H1 (cell line): Measurements from ENCODE around the gene GLCE. TPM values are rescaled to one million over a fixed set of nuclear protein-coding genes. Genes with fewer than 3 reads are reported as not detected.

Source experiments
- CTCF ChIA-PET: fragments of 300-600 bp; sonication (Branson Sonifier 250); formaldehyde crosslinking; loops from one replicate; lab custom pipeline; 2021; ENCODE audit not compliant: partially characterized antibody; lab: Charles Lee
- POLR2A ChIA-PET: fragments of 300-600 bp; sonication (Branson Sonifier 250); formaldehyde crosslinking; loops from one replicate; lab custom pipeline; 2021; ENCODE audit warnings: inconsistent platforms; ENCODE audit not compliant: partially characterized antibody; lab: Charles Lee
- DNase-seq, 2 experiments: peaks; one replicate each; pipeline versions ENCODE4 v3.0.0 to v3.0.0-alpha.2; 2010 to 2022; ENCODE audit warnings: low spot score in 2 of 2, low read depth in 1 of 2, mixed read lengths in 1 of 2
- FAIRE-seq: peaks from 2 replicates; lab custom pipeline; 2011; peaks lifted over from hg19 to GRCh38; lab: Jason Lieb, UNC
- H2AFZ ChIP-seq: 2 replicates; pipeline ENCODE4 v1.8.1; 2012; ENCODE audit warnings: low read length, inconsistent platforms
- H2AK5ac ChIP-seq: 2 replicates; pipeline ENCODE4 v1.6.1; 2013; ENCODE audit warnings: low read depth, low read length
- H2BK120ac ChIP-seq: replicated peaks from 2 replicates; pipeline ENCODE3; 2013; ENCODE audit warnings: low read depth, low read length, inconsistent platforms
- H2BK12ac ChIP-seq: 2 replicates; pipeline ENCODE4 v1.6.1; 2013; ENCODE audit warnings: low read depth, low read length
- H2BK15ac ChIP-seq: 2 replicates; pipeline ENCODE4 v1.6.1; 2013; ENCODE audit warnings: low read length
- H2BK20ac ChIP-seq: 2 replicates; pipeline ENCODE4 v1.6.1; 2013; ENCODE audit warnings: low read length
- H2BK5ac ChIP-seq: 2 replicates; pipeline ENCODE4 v1.6.1; 2013; ENCODE audit warnings: low read depth, low read length
- H3K14ac ChIP-seq: 2 replicates; pipeline ENCODE4 v1.6.1; 2013; ENCODE audit warnings: inconsistent platforms; ENCODE audit not compliant: insufficient read length
- H3K18ac ChIP-seq: 2 replicates; pipeline ENCODE4 v1.6.1; 2013; ENCODE audit warnings: low read length; ENCODE audit errors: extremely low read depth
- H3K23ac ChIP-seq: 2 replicates; pipeline ENCODE4 v1.6.1; 2013; ENCODE audit warnings: inconsistent platforms; ENCODE audit not compliant: insufficient read length
- H3K23me2 ChIP-seq: 2 replicates; pipeline ENCODE4 v1.6.1; 2013; ENCODE audit warnings: low read depth, low read length
- H3K27ac ChIP-seq: 2 replicates; pipeline ENCODE4 v1.6.1; 2011; ENCODE audit warnings: low read depth, low read length, inconsistent platforms
- H3K27me3 ChIP-seq, 4 experiments: replicated peaks in 1 of 4; 1 replicate in 1 of 4; 2 replicates in 3 of 4; pipeline versions ENCODE4 v1.6.1 to v1.8.1; 2011 to 2013; ENCODE audit warnings: low read length in 3 of 4, mild to moderate bottlenecking in 3 of 4, inconsistent platforms in 2 of 4, mixed read lengths in 2 of 4, moderate library complexity in 1 of 4; ENCODE audit not compliant: control insufficient read depth in 3 of 4, insufficient read depth in 3 of 4; ENCODE audit errors: extremely low read depth in 1 of 4
- H3K36me3 ChIP-seq, 4 experiments: 2 replicates each; pipeline versions ENCODE4 v1.6.1 to v1.8.1; 2011 to 2013; ENCODE audit warnings: mild to moderate bottlenecking in 4 of 4, low read length in 3 of 4, moderate library complexity in 2 of 4, control low read depth in 1 of 4, inconsistent platforms in 1 of 4; ENCODE audit not compliant: insufficient read depth in 4 of 4, control insufficient read depth in 2 of 4
- H3K4ac ChIP-seq: replicated peaks from 2 replicates; pipeline ENCODE3; 2013; ENCODE audit warnings: low read length, low read depth, mixed read lengths, inconsistent platforms; ENCODE audit not compliant: insufficient read length
- H3K4me1 ChIP-seq, 4 experiments: replicated peaks in 1 of 4; 1 replicate in 1 of 4; 2 replicates in 3 of 4; pipeline versions ENCODE4 v1.6.1 to v1.8.1; 2011 to 2013; ENCODE audit warnings: low read length in 3 of 4, inconsistent platforms in 2 of 4, mixed read lengths in 1 of 4; ENCODE audit not compliant: insufficient read depth in 4 of 4, control insufficient read depth in 3 of 4
- H3K4me2 ChIP-seq, 2 experiments: 2 replicates each; pipeline versions ENCODE4 v1.6.1 to v1.8.1; 2011 to 2013; ENCODE audit warnings: low read depth in 2 of 2, low read length in 2 of 2, control low read depth in 1 of 2, inconsistent platforms in 1 of 2, mild to moderate bottlenecking in 1 of 2; ENCODE audit not compliant: insufficient read depth in 1 of 2
- H3K4me3 ChIP-seq, 4 experiments: fragments of 200-600, 300-600 bp in 1 of 4; sonication (generic), shearing (Covaris generic), sonication (Bioruptor Twin) in 1 of 4; 2 replicates each; pipeline versions ENCODE4 v1.5.1 to v1.8.1; 2011 to 2016; ENCODE audit warnings: low read length in 4 of 4, low read depth in 3 of 4, control low read depth in 2 of 4, inconsistent platforms in 2 of 4, mild to moderate bottlenecking in 2 of 4, mixed read lengths in 1 of 4, moderate library complexity in 1 of 4; ENCODE audit not compliant: insufficient read depth in 2 of 4; ENCODE audit errors: extremely low read depth in 1 of 4
- H3K56ac ChIP-seq: replicated peaks from 2 replicates; pipeline ENCODE3; 2013; ENCODE audit warnings: low read depth, mild to moderate bottlenecking, mixed read lengths, low read length, inconsistent platforms; ENCODE audit not compliant: insufficient read length
- H3K79me1 ChIP-seq: 2 replicates; pipeline ENCODE4 v1.6.1; 2013; ENCODE audit warnings: low read depth, low read length, control low read depth
- H3K79me2 ChIP-seq, 2 experiments: 2 replicates each; pipeline versions ENCODE4 v1.6.1 to v1.8.1; 2012 to 2013; ENCODE audit warnings: low read length in 2 of 2, mild to moderate bottlenecking in 2 of 2, inconsistent platforms in 1 of 2; ENCODE audit not compliant: insufficient read depth in 2 of 2, control insufficient read depth in 1 of 2
- H3K9ac ChIP-seq, 4 experiments: replicated peaks in 1 of 4; 1 replicate in 1 of 4; 2 replicates in 3 of 4; pipeline versions ENCODE4 v1.6.1 to v1.8.1; 2011 to 2013; ENCODE audit warnings: low read depth in 3 of 4, low read length in 3 of 4, control low read depth in 2 of 4, mild to moderate bottlenecking in 2 of 4, moderate library complexity in 2 of 4, inconsistent platforms in 1 of 4; ENCODE audit errors: extremely low read depth in 1 of 4
- H3K9me3 ChIP-seq, 2 experiments: 2 replicates each; pipeline versions ENCODE4 v1.6.1 to v1.8.1; 2012 to 2013; ENCODE audit warnings: mild to moderate bottlenecking in 2 of 2, moderate library complexity in 2 of 2, control low read depth in 1 of 2, inconsistent platforms in 1 of 2, low read depth in 1 of 2, low read length in 1 of 2, mixed read lengths in 1 of 2; ENCODE audit not compliant: insufficient read depth in 2 of 2
- H4K20me1 ChIP-seq, 2 experiments: replicated peaks in 1 of 2; 2 replicates each; pipeline versions ENCODE3 to v1.8.1; 2011 to 2013; ENCODE audit warnings: inconsistent platforms in 2 of 2, low read length in 2 of 2, mild to moderate bottlenecking in 1 of 2; ENCODE audit not compliant: insufficient read depth in 2 of 2, control insufficient read depth in 1 of 2
- H4K5ac ChIP-seq: 2 replicates; pipeline ENCODE4 v1.6.1; 2013; ENCODE audit warnings: low read length, low read depth, mixed read lengths, inconsistent platforms; ENCODE audit not compliant: insufficient read length
- H4K8ac ChIP-seq: 2 replicates; pipeline ENCODE4 v1.8.0; 2013; ENCODE audit warnings: mild to moderate bottlenecking, moderate library complexity, low read length, inconsistent platforms; ENCODE audit not compliant: insufficient read depth; ENCODE audit errors: extremely low read depth
- H4K91ac ChIP-seq: replicated peaks from 2 replicates; pipeline ENCODE3; 2013; ENCODE audit warnings: low read length, mixed read lengths, inconsistent platforms; ENCODE audit not compliant: insufficient read length
- BACH1 ChIP-seq: IDR thresholded peaks from 2 replicates; pipeline ENCODE4 v1.6.1; 2012; ENCODE audit warnings: low read length, improper control_type of control experiment
- BCL11A ChIP-seq, 2 experiments: IDR thresholded peaks; one replicate each; pipeline ENCODE4 v1.6.1; 2011; ENCODE audit warnings: low read depth in 2 of 2, low read length in 2 of 2, mild to moderate bottlenecking in 2 of 2
- CHD2 ChIP-seq: IDR thresholded peaks from 2 replicates; pipeline ENCODE4 v1.6.1; 2012; ENCODE audit warnings: low read length, improper control_type of control experiment
- CREB1 ChIP-seq: IDR thresholded peaks from 2 replicates; pipeline ENCODE4 v1.6.1; 2012; ENCODE audit warnings: inconsistent platforms
- EGR1 ChIP-seq: IDR thresholded peaks from 2 replicates; pipeline ENCODE4 v1.6.1; 2011; ENCODE audit warnings: low read depth, low read length, borderline replicate concordance
- HDAC2 ChIP-seq, 2 experiments: fragments of 300-600 bp in 1 of 2; sonication (generic) in 1 of 2; IDR thresholded peaks; 2 replicates each; pipeline ENCODE4 v1.6.1; 2011 to 2012; ENCODE audit warnings: low read depth in 2 of 2, low read length in 2 of 2, mild to moderate bottlenecking in 2 of 2, moderate library complexity in 2 of 2, borderline replicate concordance in 1 of 2, inconsistent platforms in 1 of 2
- JUN ChIP-seq: IDR thresholded peaks from 2 replicates; pipeline ENCODE4 v1.6.1; 2011; ENCODE audit warnings: low read depth, mild to moderate bottlenecking, improper control_type of control experiment, low read length
- KDM1A ChIP-seq: fragments of 200-600, 300-600 bp; sonication (generic); IDR thresholded peaks from 2 replicates; pipeline ENCODE4 v1.7.1; 2016; ENCODE audit warnings: mild to moderate bottlenecking, low read length, borderline replicate concordance
- KDM5A ChIP-seq: fragments of 200-600 bp; IDR thresholded peaks from 2 replicates; pipeline ENCODE4 v1.7.1; 2012; ENCODE audit warnings: mild to moderate bottlenecking, low read length, inconsistent platforms, mixed read lengths
- RNF2 ChIP-seq: fragments of 200-900, 300-1000 bp; sonication (generic); IDR thresholded peaks from 2 replicates; pipeline ENCODE4 v1.7.1; 2016; ENCODE audit warnings: borderline replicate concordance, low read depth, mild to moderate bottlenecking, antibody characterized with exemption, low read length; ENCODE audit not compliant: poor library complexity, severe bottlenecking; ENCODE audit errors: missing control alignments
- TBP ChIP-seq: IDR thresholded peaks from 2 replicates; pipeline ENCODE4 v1.6.1; 2011; ENCODE audit warnings: low read depth, low read length, improper control_type of control experiment
- TCF12 ChIP-seq: IDR thresholded peaks from 2 replicates; pipeline ENCODE4 v1.6.1; 2011; ENCODE audit warnings: low read depth, mild to moderate bottlenecking, low read length
- WGBS, 2 experiments: shearing (Covaris generic) in 1 of 2; methylation state at CpG; one replicate each; pipeline versions ENCODE4 v1.1.6 to v1.1.7; 2013 to 2015; ENCODE audit warnings: low lambda C conversion rate in 2 of 2, mixed read lengths in 2 of 2, inconsistent platforms in 1 of 2, low coverage in 1 of 2, missing lambda C conversion rate in 1 of 2; ENCODE audit not compliant: insufficient replicate concordance in 2 of 2, insufficient coverage in 1 of 2, insufficient read length in 1 of 2; ENCODE audit errors: extremely low coverage in 1 of 2, missing lambda C conversion rate in 1 of 2; 5-methylcytosine and 5-hydroxymethylcytosine counted together
- polyA plus RNA-seq, 7 experiments: library from polyadenylated mRNA; depleted of rRNA in 3 of 7; stranded (reverse) in 5 of 7; unstranded in 2 of 7; fragments of >200 nt in 5 of 7; fragments of 200-250 nt in 2 of 7; gene quantifications; 1 replicate in 5 of 7; 2 replicates in 1 of 7; 4 replicates in 1 of 7; pipeline versions ENCODE4 v1.2.1 to v1.2.3, GENCODE V29; 2011 to 2013; ENCODE audit warnings: missing spikeins in 2 of 7, mixed read lengths in 2 of 7
- total RNA-seq: library from RNA; stranded (reverse); fragmentation: NEBNext Ultra II Directional; extraction: Animal tissue kit (Norgen Biotek cat#: 25700); gene quantifications from 2 replicates; pipeline ENCODE4 v1.2.1, GENCODE V29; 2021
- TF ChIP-seq, protein P1 (sequence below): IDR thresholded peaks from 2 replicates; pipeline ENCODE4 v1.6.1; 2012; ENCODE audit warnings: low read length, inconsistent platforms

GLCE gene
- total and polyA plus RNA-seq, 2 of the 8 experiments (the other 6 are each of a cell fraction or from before 2014, with no cell fraction given), result 17.1 to 22.7 TPM

GRCh38 chr15:69144530-69144929, 15.9 kb upstream of the GLCE start:
- Histone ChIP-seq H3K9me3 (no peaks in the 10 kb centered on the region), H2AK5ac (no peak overlapping the region), H2BK5ac (no peak overlapping the region), H3K36me3 (no peaks in the 10 kb centered on the region), H4K91ac (no peak overlapping the region), H4K5ac (no peak overlapping the region), H2BK20ac (no peak overlapping the region), H3K18ac (no peak overlapping the region), H3K79me2 (no peaks in the 10 kb centered on the region), H3K23ac (no peak overlapping the region), H2BK15ac (no peak overlapping the region), H3K56ac (no peak overlapping the region), H3K79me1 (no peaks in the 10 kb centered on the region), H3K9ac (no peak overlapping the region), H3K4me3 (no peak overlapping the region), H3K23me2 (no peaks in the 10 kb centered on the region; the same call in 1 of the 2 replicates), H2BK120ac (no peak overlapping the region), H4K8ac (no peak overlapping the region), H3K27me3 (no peaks in the 10 kb centered on the region; a peak in 1 of 7 replicates), H2BK12ac (no peak overlapping the region), H4K20me1 (no peaks in the 10 kb centered on the region), H3K4ac (no peak overlapping the region), H2AFZ (no peak overlapping the region), H3K14ac (no peak overlapping the region), H3K27ac (no peak overlapping the region), H3K4me2 (no peak overlapping the region), H3K4me1 (peaks cover 0 to 5% (median 0%) of the 10 kb centered on the region in 4 experiments; a peak in 2 of 7 replicates)
- ChIA-PET CTCF (interaction anchor here (1.1 kb wide), 1 partner anchor 82 kb away, joined by 3 read pairs; no protein-coding TSS in a partner anchor), POLR2A (interaction anchor here (0.8 kb wide), 1 partner anchor 16 kb away, joined by 3 read pairs; the partner anchor contains the start of gene GLCE)
- FAIRE-seq (no peak), DNase-seq (no peak)
- WGBS, 2 experiments, result 88% methylated on average over 5 of the region's 5 CpGs; no CpG with 5 or more reads in 1 of the 2 experiments
- TF ChIP-seq TCF12 (no peak), JUN (no peak), CHD2 (no peak), KDM5A (no peak), BACH1 (no peak), BCL11A (IDR thresholded peaks at IDR 0.05; ENCODE audit: low read depth in 2 of 2, low read length in 2 of 2) (no peak), KDM1A (no peak), RNF2 (no peak), TBP (no peak), HDAC2 (IDR thresholded peaks at IDR 0.05; ENCODE audit: borderline replicate concordance in 1 of 2, low read depth in 2 of 2, low read length in 2 of 2) (no peak), EGR1 (no peak), CREB1 (no peak)
- TF ChIP-seq, protein P1, sequence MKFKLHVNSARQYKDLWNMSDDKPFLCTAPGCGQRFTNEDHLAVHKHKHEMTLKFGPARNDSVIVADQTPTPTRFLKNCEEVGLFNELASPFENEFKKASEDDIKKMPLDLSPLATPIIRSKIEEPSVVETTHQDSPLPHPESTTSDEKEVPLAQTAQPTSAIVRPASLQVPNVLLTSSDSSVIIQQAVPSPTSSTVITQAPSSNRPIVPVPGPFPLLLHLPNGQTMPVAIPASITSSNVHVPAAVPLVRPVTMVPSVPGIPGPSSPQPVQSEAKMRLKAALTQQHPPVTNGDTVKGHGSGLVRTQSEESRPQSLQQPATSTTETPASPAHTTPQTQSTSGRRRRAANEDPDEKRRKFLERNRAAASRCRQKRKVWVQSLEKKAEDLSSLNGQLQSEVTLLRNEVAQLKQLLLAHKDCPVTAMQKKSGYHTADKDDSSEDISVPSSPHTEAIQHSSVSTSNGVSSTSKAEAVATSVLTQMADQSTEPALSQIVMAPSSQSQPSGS, result no peak
